Tibial artery (tissue), 4 donors: Measurements from ENCODE around the gene CYSTM1.

ENCODE experiments used
- DNase-seq, 2 donors: peaks; one replicate each; pipeline ENCODE4 v3.0.0-alpha.2; 2019
- H3K27ac ChIP-seq, 2 donors: fragments of 200-600 bp; sonication (generic) in 1 of 2; 1 replicate in 1 of 2; 2 replicates in 1 of 2; pipeline ENCODE4 v1.5.1; 2018 to 2019; ENCODE audit warnings: mild to moderate bottlenecking in 1 of 2
- H3K27me3 ChIP-seq, 2 donors: fragments of 200-600 bp; sonication (generic) in 1 of 2; one replicate each; pipeline versions ENCODE4 v1.5.1 to v1.6.0; 2016 to 2019
- H3K36me3 ChIP-seq, 3 donors: fragments of 200-600 bp; sonication (generic) in 2 of 3; one replicate each; pipeline ENCODE4 v1.5.1; 2016 to 2019; ENCODE audit warnings: mild to moderate bottlenecking in 2 of 3
- H3K4me1 ChIP-seq, 4 donors: fragments of 200-600 bp; sonication (generic) in 2 of 4; 1 replicate in 3 of 4; 2 replicates in 1 of 4; pipeline ENCODE4 v1.5.1; 2016 to 2019
- H3K4me3 ChIP-seq, 2 donors: fragments of 200-600 bp; sonication (generic) in 1 of 2; 1 replicate in 1 of 2; 2 replicates in 1 of 2; pipeline ENCODE4 v1.5.1; 2018 to 2019; ENCODE audit warnings: mild to moderate bottlenecking in 2 of 2
- H3K9me3 ChIP-seq, 3 donors: fragments of 200-600 bp; sonication (generic) in 1 of 3; one replicate each; pipeline ENCODE4 v1.5.1; 2016 to 2019
- CTCF ChIP-seq, 2 experiments: fragments of 200-600 bp in 1 of 2; fragments of 450-650 bp in 1 of 2; IDR thresholded peaks; one replicate each; pipeline ENCODE4 v1.5.1; 2017 to 2019; ENCODE audit warnings: antibody characterized with exemption in 2 of 2, mild to moderate bottlenecking in 1 of 2, moderate library complexity in 1 of 2
- intact Hi-C: fragments of 100-400 bp; cut with DNase I; formaldehyde crosslinking; loops from one replicate; pipeline ENCODE4 v1.15.0; 2023; ENCODE audit warnings: low total_unique reads

The CYSTM1 gene

DNA sequence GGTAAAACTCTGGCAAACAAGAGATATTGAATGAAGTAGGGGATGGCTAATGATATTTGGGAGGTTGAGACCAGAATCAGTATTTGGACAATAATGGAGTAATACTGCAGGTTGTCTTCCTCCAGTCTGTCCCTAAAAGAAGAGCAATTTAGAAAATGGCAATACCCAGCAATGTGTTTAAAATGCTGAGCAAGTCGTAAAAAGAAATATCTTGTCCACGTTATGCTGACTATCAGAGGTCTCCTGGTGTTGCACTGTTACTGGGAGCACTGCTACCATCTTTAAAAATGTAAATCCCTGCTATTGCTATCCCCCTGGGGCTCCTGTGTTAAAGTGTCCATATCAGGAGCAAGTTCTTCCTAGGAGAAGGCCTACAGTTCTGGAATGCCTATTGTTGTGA lies 10.4 kb downstream of the CYSTM1 start:
- DNase-seq = no peak
- no peak overlapping the region for H3K27ac ChIP-seq

DNA sequence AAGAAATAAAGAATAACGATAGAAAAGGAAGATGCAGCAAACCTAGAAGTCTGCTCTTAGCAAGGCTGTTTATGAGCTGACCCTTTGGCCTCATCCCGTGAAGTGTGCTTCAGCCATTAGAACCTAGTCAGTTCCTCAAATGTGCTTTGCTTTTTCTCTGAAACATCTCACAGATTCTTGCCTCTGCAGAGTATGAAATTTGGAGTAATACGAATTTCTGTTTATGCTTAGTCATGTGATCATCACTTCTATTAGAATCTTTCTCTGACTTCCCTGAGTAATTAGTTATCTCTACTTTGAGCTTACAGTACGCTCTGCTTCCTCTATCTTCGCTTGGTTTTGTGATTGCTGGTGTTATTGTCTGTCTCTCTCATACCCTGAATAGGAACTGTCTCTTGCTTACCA lies 11.3 kb downstream of the CYSTM1 start:
- no peak overlapping the region for H3K27ac ChIP-seq
- no peaks in the 10 kb centered on the region for H3K9me3 ChIP-seq
- peaks cover 0 to 39% (median 20%) of the 10 kb centered on the region in 4 donors for H3K4me1 ChIP-seq
- no peaks in the 10 kb centered on the region for H3K36me3 ChIP-seq
- intact Hi-C loops = no loop called here
- no peak for TF ChIP-seq CTCF (IDR thresholded peaks at IDR 0.05)
- H3K27me3 ChIP-seq = no peaks in the 10 kb centered on the region
- no peak for DNase-seq
- no peak overlapping the region for H3K4me3 ChIP-seq

More for the DNA sequence above, 10.4 kb downstream of the CYSTM1 start:
- Histone ChIP-seq H3K4me1 (peaks cover 0 to 31% (median 16%) of the 10 kb centered on the region in 4 donors), H3K4me3 (no peak overlapping the region), H3K36me3 (no peaks in the 10 kb centered on the region), H3K9me3 (no peaks in the 10 kb centered on the region), H3K27me3 (no peaks in the 10 kb centered on the region)
- intact Hi-C loops = no loop called here
- TF ChIP-seq CTCF (IDR thresholded peaks at IDR 0.05) = no peak

DNA sequence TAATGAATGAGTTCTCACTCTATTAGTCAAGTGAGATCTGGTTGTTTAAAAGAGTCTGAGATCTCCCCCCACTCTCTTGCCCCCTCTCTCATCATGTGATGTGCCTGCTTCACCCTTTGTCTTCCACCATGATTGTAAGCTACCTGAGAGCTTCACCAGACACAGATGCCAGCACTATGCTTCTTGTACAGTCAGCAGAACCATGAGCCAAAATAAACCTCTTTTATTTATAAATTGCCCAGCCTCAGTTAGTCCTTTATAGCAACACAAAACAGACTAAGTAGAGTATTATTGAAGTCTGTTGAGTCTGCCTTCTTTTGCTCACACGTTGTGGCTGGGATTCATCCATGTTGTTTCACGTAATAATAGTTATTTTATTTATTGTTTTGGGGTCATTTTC lies 14.3 kb downstream of the CYSTM1 start:
- intact Hi-C loops = no loop called here
- peaks cover 0 to 24% (median 10%) of the 10 kb centered on the region in 4 donors for H3K4me1 ChIP-seq
- no peak overlapping the region for H3K27ac ChIP-seq
- H3K36me3 ChIP-seq = peaks cover 0 to under 1% (median 0%) of the 10 kb centered on the region in 3 donors
- no peak for TF ChIP-seq CTCF (IDR thresholded peaks at IDR 0.05)
- DNase-seq = no peak
- H3K4me3 ChIP-seq = no peak overlapping the region
- no peaks in the 10 kb centered on the region for H3K27me3 ChIP-seq
- H3K9me3 ChIP-seq = no peaks in the 10 kb centered on the region

DNA sequence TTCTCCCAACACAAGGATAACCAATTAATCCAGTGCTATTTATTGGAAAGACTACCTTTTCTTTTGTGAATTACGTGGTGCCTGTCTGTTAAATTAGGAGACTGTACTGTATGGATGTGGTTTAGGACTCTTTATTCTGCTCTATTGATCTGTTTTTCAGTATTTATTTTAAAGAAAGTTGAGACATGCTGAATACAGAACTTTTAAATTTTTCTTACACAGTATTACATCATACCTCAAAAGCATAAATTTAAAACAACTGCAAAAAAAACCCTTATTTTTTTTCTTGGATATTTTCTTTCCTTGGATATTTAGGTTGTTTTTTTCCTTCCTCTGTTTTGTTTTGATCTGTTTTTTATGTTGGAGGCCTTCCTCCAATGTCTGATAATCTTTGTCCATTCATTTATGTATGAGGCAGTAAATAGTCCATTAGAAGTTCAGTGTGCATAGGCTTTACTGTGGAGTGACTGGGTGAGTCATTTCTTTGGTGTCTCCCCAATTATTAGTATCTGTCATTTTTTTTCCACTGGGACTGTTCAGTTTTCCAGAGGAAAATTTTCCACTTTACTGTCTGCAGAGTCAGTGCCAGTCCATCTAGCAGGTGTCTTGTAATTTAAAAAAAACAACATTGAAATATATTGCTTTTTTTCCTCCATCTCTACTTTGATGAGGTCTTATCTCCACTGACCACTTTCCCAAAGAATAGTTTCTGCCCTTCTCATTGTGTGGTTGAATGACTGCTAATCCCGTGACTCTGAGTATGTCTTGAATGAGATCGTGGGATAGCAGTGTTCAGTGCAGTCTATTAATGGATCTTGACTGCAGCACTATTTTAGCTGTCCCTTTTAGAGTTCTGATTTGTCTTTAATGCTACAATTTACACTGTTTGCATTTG lies 15.2 kb downstream of the CYSTM1 start:
- intact Hi-C loops = no loop called here
- no peaks in the 10 kb centered on the region for H3K9me3 ChIP-seq
- H3K4me1 ChIP-seq = peaks cover 0 to 24% (median 10%) of the 10 kb centered on the region in 4 donors
- H3K27me3 ChIP-seq = no peaks in the 10 kb centered on the region
- TF ChIP-seq CTCF (IDR thresholded peaks at IDR 0.05) = no peak
- no peak overlapping the region for H3K4me3 ChIP-seq
- DNase-seq = no peak
- H3K27ac ChIP-seq = no peak overlapping the region
- H3K36me3 ChIP-seq = peaks cover 0 to 7% (median 6%) of the 10 kb centered on the region in 3 donors

- no peaks in the 10 kb centered on the region for H3K9me3 ChIP-seq
- no peaks in the 10 kb centered on the region for H3K27me3 ChIP-seq
- peaks cover 0 to 24% (median 9%) of the 10 kb centered on the region in 4 donors for H3K4me1 ChIP-seq
- peaks cover 0 to 7% (median 6%) of the 10 kb centered on the region in 3 donors for H3K36me3 ChIP-seq
- no peak for TF ChIP-seq CTCF (IDR thresholded peaks at IDR 0.05)
- DNase-seq = no peak
- H3K27ac ChIP-seq = no peak overlapping the region
- intact Hi-C loops = no loop called here
- H3K4me3 ChIP-seq = no peak overlapping the region
Measured at GRCh38 chr5:140190872-140191218, 15.9 kb downstream of the CYSTM1 start.
